ENCODE measurements around the gene TBX4. TPM values are rescaled to one million over a fixed set of nuclear protein-coding genes. Genes with fewer than 3 reads are reported as not detected.

The TBX4 gene
- total and polyA plus RNA-seq, 2 of the 13 experiments (the other 11 are each of a cell fraction or from before 2014, with no cell fraction given), result 0.11 to 1.1 TPM

DNA sequence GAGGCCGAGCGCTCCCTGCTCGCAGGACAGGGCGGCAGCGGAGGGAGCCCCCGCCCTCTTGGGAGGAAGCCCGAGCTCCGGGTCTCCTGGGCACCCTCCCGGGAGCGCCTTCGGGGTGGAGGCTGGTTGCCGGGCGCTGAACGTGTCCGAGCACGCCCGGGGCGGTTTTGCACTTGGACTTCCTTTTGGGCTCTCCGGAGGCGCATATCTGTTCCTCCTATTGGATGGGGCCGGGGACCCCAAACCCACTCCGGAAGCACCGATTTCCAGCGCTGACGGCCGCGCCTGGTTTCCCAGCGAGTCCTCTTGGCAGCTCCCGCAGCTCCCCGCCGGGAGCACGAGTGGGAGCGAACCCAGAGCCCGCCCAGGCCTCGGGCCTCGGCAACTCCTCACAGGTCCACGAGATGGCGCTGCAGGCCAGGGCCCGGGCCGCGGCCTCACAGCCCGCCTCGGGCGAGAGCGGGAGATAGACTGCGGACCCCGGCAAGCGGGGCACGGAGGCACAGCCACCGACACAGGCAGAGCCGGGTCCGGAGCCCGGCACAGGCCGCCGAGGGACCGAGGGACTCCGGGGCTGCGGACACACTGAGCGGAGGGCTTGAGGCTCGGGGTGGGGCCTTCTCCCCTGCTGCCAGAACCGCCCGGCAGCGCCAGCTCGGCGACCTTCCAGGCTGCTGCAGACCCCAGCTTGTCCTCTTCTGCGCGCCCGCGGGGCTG lies 39.9 kb upstream of the TBX4 start (continued):
- TF ChIP-seq, protein P1, sequence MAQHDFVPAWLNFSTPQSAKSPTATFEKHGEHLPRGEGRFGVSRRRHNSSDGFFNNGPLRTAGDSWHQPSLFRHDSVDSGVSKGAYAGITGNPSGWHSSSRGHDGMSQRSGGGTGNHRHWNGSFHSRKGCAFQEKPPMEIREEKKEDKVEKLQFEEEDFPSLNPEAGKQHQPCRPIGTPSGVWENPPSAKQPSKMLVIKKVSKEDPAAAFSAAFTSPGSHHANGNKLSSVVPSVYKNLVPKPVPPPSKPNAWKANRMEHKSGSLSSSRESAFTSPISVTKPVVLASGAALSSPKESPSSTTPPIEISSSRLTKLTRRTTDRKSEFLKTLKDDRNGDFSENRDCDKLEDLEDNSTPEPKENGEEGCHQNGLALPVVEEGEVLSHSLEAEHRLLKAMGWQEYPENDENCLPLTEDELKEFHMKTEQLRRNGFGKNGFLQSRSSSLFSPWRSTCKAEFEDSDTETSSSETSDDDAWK (CRISPR knock-in tag; IDR thresholded peaks at IDR 0.05), result no peak
- TF ChIP-seq ZIK1 (CRISPR knock-in tag; IDR thresholded peaks at IDR 0.05; ENCODE audit: borderline replicate concordance, low read depth) (peak; percentile 36; the same call in 1 of the 2 replicates), MEIS1 (CRISPR knock-in tag; IDR thresholded peaks at IDR 0.05; ENCODE audit: borderline replicate concordance) (peak; percentile 94; the same call in 1 of the 2 replicates), RFXANK (CRISPR knock-in tag; IDR thresholded peaks at IDR 0.05) (0 out of 2 replicates have a peak, but pooled peaks have one; percentile 23), RFX3 (CRISPR knock-in tag; IDR thresholded peaks at IDR 0.05) (no peak), ARNTL (CRISPR knock-in tag; IDR thresholded peaks at IDR 0.05) (peak; percentile 83), JARID2 (CRISPR knock-in tag; IDR thresholded peaks at IDR 0.05; ENCODE audit: insufficient replicate concordance) (no peak), ZNF143 (CRISPR knock-in tag; IDR thresholded peaks at IDR 0.05) (peak; percentile 18; the same call in 1 of the 2 replicates), PCBP2 (optimal IDR thresholded peaks at IDR 0.05; ENCODE audit: low read depth, low read length, poor library complexity, severe bottlenecking) (no peak), ZNF235 (CRISPR knock-in tag; IDR thresholded peaks at IDR 0.05; ENCODE audit: borderline replicate concordance) (0 out of 2 replicates have a peak, but pooled peaks have one; percentile 21), MXI1 (IDR thresholded peaks at IDR 0.05; ENCODE audit: borderline replicate concordance, low read depth, low read length) (peak; percentile 59; the same call in 1 of the 3 replicates), BRD4 (CRISPR knock-in tag; IDR thresholded peaks at IDR 0.05) (peak; percentile 72; the same call in 1 of the 2 replicates), ZSCAN12 (CRISPR knock-in tag; IDR thresholded peaks at IDR 0.05) (0 out of 2 replicates have a peak, but pooled peaks have one; percentile 17), REPIN1 (CRISPR knock-in tag; IDR thresholded peaks at IDR 0.05; ENCODE audit: borderline replicate concordance, low read depth) (no peak; the same call in 1 of the 2 replicates), MIER3 (CRISPR knock-in tag; IDR thresholded peaks at IDR 0.05; ENCODE audit: borderline replicate concordance) (peak; percentile 53; the same call in 1 of the 2 replicates)
- TF ChIP-seq, protein P2, sequence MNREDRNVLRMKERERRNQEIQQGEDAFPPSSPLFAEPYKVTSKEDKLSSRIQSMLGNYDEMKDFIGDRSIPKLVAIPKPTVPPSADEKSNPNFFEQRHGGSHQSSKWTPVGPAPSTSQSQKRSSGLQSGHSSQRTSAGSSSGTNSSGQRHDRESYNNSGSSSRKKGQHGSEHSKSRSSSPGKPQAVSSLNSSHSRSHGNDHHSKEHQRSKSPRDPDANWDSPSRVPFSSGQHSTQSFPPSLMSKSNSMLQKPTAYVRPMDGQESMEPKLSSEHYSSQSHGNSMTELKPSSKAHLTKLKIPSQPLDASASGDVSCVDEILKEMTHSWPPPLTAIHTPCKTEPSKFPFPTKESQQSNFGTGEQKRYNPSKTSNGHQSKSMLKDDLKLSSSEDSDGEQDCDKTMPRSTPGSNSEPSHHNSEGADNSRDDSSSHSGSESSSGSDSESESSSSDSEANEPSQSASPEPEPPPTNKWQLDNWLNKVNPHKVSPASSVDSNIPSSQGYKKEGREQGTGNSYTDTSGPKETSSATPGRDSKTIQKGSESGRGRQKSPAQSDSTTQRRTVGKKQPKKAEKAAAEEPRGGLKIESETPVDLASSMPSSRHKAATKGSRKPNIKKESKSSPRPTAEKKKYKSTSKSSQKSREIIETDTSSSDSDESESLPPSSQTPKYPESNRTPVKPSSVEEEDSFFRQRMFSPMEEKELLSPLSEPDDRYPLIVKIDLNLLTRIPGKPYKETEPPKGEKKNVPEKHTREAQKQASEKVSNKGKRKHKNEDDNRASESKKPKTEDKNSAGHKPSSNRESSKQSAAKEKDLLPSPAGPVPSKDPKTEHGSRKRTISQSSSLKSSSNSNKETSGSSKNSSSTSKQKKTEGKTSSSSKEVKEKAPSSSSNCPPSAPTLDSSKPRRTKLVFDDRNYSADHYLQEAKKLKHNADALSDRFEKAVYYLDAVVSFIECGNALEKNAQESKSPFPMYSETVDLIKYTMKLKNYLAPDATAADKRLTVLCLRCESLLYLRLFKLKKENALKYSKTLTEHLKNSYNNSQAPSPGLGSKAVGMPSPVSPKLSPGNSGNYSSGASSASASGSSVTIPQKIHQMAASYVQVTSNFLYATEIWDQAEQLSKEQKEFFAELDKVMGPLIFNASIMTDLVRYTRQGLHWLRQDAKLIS (CRISPR knock-in tag; IDR thresholded peaks at IDR 0.05), result no peak
- TF ChIP-seq, protein P3, sequence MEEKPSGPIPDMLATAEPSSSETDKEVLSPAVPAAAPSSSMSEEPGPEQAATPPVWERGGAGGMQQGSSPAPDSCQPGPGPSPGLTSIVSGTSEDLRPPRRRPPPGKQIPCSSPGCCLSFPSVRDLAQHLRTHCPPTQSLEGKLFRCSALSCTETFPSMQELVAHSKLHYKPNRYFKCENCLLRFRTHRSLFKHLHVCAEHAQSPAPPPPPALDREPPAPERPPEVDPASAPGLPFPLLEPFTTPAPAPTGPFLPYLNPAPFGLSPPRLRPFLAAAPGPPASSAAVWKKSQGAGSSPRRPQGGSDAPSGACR (CRISPR knock-in tag; IDR thresholded peaks at IDR 0.05), result peak; percentile 17; the same call in 1 of the 2 replicates
- TF ChIP-seq, protein P4, sequence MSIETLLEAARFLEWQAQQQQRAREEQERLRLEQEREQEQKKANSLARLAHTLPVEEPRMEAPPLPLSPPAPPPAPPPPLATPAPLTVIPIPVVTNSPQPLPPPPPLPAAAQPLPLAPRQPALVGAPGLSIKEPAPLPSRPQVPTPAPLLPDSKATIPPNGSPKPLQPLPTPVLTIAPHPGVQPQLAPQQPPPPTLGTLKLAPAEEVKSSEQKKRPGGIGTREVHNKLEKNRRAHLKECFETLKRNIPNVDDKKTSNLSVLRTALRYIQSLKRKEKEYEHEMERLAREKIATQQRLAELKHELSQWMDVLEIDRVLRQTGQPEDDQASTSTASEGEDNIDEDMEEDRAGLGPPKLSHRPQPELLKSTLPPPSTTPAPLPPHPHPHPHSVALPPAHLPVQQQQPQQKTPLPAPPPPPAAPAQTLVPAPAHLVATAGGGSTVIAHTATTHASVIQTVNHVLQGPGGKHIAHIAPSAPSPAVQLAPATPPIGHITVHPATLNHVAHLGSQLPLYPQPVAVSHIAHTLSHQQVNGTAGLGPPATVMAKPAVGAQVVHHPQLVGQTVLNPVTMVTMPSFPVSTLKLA (IDR thresholded peaks at IDR 0.05), result no peak
- TF ChIP-seq, protein P5, sequence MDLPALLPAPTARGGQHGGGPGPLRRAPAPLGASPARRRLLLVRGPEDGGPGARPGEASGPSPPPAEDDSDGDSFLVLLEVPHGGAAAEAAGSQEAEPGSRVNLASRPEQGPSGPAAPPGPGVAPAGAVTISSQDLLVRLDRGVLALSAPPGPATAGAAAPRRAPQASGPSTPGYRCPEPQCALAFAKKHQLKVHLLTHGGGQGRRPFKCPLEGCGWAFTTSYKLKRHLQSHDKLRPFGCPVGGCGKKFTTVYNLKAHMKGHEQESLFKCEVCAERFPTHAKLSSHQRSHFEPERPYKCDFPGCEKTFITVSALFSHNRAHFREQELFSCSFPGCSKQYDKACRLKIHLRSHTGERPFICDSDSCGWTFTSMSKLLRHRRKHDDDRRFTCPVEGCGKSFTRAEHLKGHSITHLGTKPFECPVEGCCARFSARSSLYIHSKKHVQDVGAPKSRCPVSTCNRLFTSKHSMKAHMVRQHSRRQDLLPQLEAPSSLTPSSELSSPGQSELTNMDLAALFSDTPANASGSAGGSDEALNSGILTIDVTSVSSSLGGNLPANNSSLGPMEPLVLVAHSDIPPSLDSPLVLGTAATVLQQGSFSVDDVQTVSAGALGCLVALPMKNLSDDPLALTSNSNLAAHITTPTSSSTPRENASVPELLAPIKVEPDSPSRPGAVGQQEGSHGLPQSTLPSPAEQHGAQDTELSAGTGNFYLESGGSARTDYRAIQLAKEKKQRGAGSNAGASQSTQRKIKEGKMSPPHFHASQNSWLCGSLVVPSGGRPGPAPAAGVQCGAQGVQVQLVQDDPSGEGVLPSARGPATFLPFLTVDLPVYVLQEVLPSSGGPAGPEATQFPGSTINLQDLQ (CRISPR knock-in tag; IDR thresholded peaks at IDR 0.05), result no peak; the same call in 1 of the 2 replicates

All from HepG2 (cell line).